ENCODE data around the gene SETMAR.

GRCh38 chr3:4362523-4362922 is 59.4 kb downstream of the SETMAR start:
- TF ChIP-seq EZH2phosphoT487 (IDR thresholded peaks at IDR 0.05; ENCODE audit: low read depth, severe bottlenecking, unreplicated experiment) = no peak
- no peak for TF ChIP-seq CTCF (IDR thresholded peaks at IDR 0.05; ENCODE audit: poor library complexity)
- no peak for TF ChIP-seq EZH2 (IDR thresholded peaks at IDR 0.05; ENCODE audit: borderline replicate concordance)

Data from hepatocyte (in vitro differentiated cells).